Esophagus squamous epithelium (tissue), 4 donors: ENCODE results near the gene ECSIT.

Source experiments
- POLR2A ChIP-seq, 4 donors: fragments of 450-650 bp; IDR thresholded peaks; one replicate each; pipeline ENCODE4 v1.6.1; 2017; ENCODE audit warnings: antibody characterized with exemption in 4 of 4, mild to moderate bottlenecking in 4 of 4, moderate library complexity in 3 of 4
- TF ChIP-seq, protein P1 (sequence below), 6 experiments: fragments of 450-650 bp in 4 of 6; fragments of 200-600 bp in 2 of 6; sonication (generic) in 2 of 6; IDR thresholded peaks; one replicate each; pipeline ENCODE4 v1.5.1; 2016 to 2019; ENCODE audit warnings: antibody characterized with exemption in 6 of 6, mild to moderate bottlenecking in 4 of 6, moderate library complexity in 4 of 6

DNA sequence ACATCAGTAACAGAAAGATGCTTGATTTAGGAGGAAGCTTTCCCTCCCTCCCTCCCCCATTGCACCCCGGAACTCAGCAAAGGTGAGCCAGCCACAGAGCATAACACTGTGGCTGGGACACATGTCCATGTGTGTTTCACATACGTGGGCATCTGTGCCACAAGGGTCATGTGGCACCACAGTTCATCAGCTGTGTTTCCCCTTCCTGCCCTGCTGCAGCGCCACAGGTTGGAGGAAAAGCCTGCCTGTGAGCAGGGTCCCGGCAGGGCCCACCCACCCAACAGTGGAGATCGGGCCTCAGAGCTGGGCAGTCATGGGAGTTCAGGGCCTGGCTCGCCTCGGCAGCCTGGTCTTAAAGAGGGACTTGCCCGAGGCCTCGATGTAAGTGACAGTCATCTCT, 45.8 kb upstream of the ECSIT start:
- TF ChIP-seq, protein P1, sequence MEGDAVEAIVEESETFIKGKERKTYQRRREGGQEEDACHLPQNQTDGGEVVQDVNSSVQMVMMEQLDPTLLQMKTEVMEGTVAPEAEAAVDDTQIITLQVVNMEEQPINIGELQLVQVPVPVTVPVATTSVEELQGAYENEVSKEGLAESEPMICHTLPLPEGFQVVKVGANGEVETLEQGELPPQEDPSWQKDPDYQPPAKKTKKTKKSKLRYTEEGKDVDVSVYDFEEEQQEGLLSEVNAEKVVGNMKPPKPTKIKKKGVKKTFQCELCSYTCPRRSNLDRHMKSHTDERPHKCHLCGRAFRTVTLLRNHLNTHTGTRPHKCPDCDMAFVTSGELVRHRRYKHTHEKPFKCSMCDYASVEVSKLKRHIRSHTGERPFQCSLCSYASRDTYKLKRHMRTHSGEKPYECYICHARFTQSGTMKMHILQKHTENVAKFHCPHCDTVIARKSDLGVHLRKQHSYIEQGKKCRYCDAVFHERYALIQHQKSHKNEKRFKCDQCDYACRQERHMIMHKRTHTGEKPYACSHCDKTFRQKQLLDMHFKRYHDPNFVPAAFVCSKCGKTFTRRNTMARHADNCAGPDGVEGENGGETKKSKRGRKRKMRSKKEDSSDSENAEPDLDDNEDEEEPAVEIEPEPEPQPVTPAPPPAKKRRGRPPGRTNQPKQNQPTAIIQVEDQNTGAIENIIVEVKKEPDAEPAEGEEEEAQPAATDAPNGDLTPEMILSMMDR (IDR thresholded peaks at IDR 0.05), result no peak
- TF ChIP-seq POLR2A (IDR thresholded peaks at IDR 0.05), result no peak
